Measurements from ENCODE around the gene CCDC158. TPM values are rescaled to one million over a fixed set of nuclear protein-coding genes. Genes with fewer than 3 reads are reported as not detected.

Gene CCDC158
- total RNA-seq, 2 experiments from 2014 or later: not detected

GRCh38 chr4:76272999-76273398 is 147.9 kb downstream of the CCDC158 start:
- Mint-ChIP-seq H3K36me3 (ENCODE audit: low read depth) (no peaks in the 10 kb centered on the region), H3K27me3 (peaks cover 30% of the 10 kb centered on the region), H3K27ac (no peak overlapping the region), H3K4me1 (peaks cover 2% of the 10 kb centered on the region), H3K9me3 (no peaks in the 10 kb centered on the region), H3K4me3 (no peak overlapping the region)
- DNase-seq: no peak
- ChIA-PET CTCF (interaction anchor here (0.9 kb wide), 1 partner anchor 93 kb away, joined by 3 read pairs; no protein-coding TSS in a partner anchor), POLR2A (no interaction called here)

DNA sequence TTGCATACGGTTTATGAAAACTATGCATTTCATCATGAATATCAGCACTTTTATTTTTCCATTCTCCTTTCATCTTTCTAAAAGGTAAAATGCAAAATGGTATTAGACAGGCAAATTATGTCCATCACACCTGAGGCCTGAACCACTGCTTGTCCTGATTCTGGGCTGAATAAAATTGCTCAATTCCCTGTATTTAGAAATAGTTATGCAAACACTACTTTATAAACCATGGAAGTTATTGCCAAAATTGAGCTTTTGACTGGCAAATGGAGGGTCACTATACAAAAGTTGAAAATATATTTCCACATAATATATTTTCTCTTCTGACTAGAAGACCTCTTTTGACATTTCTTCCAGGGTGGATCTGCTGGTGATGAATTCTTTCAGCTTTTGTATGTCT is 148.4 kb downstream of the CCDC158 start:
- H3K4me3 Mint-ChIP-seq: no peak overlapping the region
- peaks cover 28% of the 10 kb centered on the region for H3K27me3 Mint-ChIP-seq
- ChIA-PET POLR2A (no interaction called here), CTCF (interaction anchor here (0.9 kb wide), 1 partner anchor 93 kb away, joined by 3 read pairs; no protein-coding TSS in a partner anchor)
- no peaks in the 10 kb centered on the region for H3K36me3 Mint-ChIP-seq (ENCODE audit: low read depth)
- peaks cover 2% of the 10 kb centered on the region for H3K4me1 Mint-ChIP-seq
- DNase-seq: no peak
- H3K9me3 Mint-ChIP-seq: no peaks in the 10 kb centered on the region
- no peak overlapping the region for H3K27ac Mint-ChIP-seq

GRCh38 chr4:76272073-76272472 is 148.9 kb downstream of the CCDC158 start:
- Mint-ChIP-seq H3K4me3 (no peak overlapping the region), H3K9me3 (no peaks in the 10 kb centered on the region), H3K27ac (no peak overlapping the region), H3K27me3 (peaks cover 28% of the 10 kb centered on the region), H3K36me3 (ENCODE audit: low read depth) (no peaks in the 10 kb centered on the region), H3K4me1 (peaks cover 2% of the 10 kb centered on the region)
- CTCF ChIA-PET: interaction anchor here (0.9 kb wide), 1 partner anchor 92 kb away, joined by 3 read pairs; no protein-coding TSS in a partner anchor
- no peak for DNase-seq
- POLR2A ChIA-PET: no interaction called here

DNA sequence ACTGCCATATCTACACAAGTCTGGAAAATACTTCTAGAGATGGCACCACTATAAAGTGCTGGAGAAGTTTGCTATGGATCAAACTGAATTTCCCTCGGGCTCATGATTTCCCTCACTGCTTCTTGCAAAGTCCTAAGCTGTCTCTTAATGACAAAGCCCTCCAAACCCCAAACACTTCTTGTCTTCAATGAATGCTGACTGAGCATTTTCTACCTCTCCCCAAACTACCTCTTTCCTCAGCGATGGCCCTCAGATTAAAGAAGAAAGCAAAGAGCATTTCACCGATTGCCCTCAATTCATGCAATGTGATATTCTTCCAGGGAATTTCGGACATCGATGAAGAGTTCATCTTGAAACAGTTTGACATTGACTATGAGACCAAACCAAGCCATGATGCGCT is 149.7 kb downstream of the CCDC158 start:
- no peaks in the 10 kb centered on the region for H3K4me1 Mint-ChIP-seq
- CTCF ChIA-PET: no interaction called here
- H3K27me3 Mint-ChIP-seq: peaks cover 25% of the 10 kb centered on the region
- no peaks in the 10 kb centered on the region for H3K9me3 Mint-ChIP-seq
- H3K4me3 Mint-ChIP-seq: no peak overlapping the region
- H3K36me3 Mint-ChIP-seq (ENCODE audit: low read depth): no peaks in the 10 kb centered on the region
- H3K27ac Mint-ChIP-seq: no peak overlapping the region
- POLR2A ChIA-PET: no interaction called here
- DNase-seq: no peak

- no peak for DNase-seq
- Mint-ChIP-seq H3K27ac (no peak overlapping the region), H3K4me1 (no peaks in the 10 kb centered on the region), H3K4me3 (no peak overlapping the region), H3K9me3 (no peaks in the 10 kb centered on the region), H3K36me3 (ENCODE audit: low read depth) (no peaks in the 10 kb centered on the region), H3K27me3 (peaks cover 19% of the 10 kb centered on the region)
- ChIA-PET CTCF (no interaction called here), POLR2A (no interaction called here)
These were observed 150.4 kb downstream of the CCDC158 start for GRCh38 chr4:76270244-76271175.

GRCh38 chr4:76267811-76268210 is 153.1 kb downstream of the CCDC158 start:
- Mint-ChIP-seq H3K27me3 (peaks cover 15% of the 10 kb centered on the region), H3K4me1 (no peaks in the 10 kb centered on the region), H3K27ac (no peak overlapping the region), H3K4me3 (no peak overlapping the region), H3K36me3 (ENCODE audit: low read depth) (no peaks in the 10 kb centered on the region), H3K9me3 (no peaks in the 10 kb centered on the region)
- ChIA-PET POLR2A (no interaction called here), CTCF (no interaction called here)
- DNase-seq: no peak

DNA sequence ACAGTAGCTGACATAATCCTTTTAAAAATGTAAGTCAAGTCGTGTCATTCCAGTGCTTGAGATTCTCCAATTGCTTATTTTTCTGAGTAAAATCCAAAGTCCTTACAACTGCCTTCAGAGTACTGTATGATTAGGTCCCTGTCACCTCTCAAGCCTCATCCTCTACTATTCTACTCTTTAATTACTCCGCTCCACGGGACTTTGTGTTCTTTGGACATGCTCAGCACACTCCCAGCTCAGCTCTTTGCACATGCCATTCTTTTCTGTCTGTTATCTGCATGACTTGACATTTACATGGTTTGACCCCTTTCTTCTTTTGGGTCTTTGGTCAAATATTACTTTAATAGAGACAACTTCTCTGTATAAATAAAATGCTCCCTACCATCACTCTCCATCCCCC is 154.3 kb downstream of the CCDC158 start:
- no peak overlapping the region for H3K4me3 Mint-ChIP-seq
- no peak overlapping the region for H3K27ac Mint-ChIP-seq
- H3K27me3 Mint-ChIP-seq: peaks cover 19% of the 10 kb centered on the region
- H3K9me3 Mint-ChIP-seq: no peaks in the 10 kb centered on the region
- DNase-seq: no peak
- CTCF ChIA-PET: no interaction called here
- POLR2A ChIA-PET: no interaction called here
- no peaks in the 10 kb centered on the region for H3K36me3 Mint-ChIP-seq (ENCODE audit: low read depth)
- no peaks in the 10 kb centered on the region for H3K4me1 Mint-ChIP-seq

DNA sequence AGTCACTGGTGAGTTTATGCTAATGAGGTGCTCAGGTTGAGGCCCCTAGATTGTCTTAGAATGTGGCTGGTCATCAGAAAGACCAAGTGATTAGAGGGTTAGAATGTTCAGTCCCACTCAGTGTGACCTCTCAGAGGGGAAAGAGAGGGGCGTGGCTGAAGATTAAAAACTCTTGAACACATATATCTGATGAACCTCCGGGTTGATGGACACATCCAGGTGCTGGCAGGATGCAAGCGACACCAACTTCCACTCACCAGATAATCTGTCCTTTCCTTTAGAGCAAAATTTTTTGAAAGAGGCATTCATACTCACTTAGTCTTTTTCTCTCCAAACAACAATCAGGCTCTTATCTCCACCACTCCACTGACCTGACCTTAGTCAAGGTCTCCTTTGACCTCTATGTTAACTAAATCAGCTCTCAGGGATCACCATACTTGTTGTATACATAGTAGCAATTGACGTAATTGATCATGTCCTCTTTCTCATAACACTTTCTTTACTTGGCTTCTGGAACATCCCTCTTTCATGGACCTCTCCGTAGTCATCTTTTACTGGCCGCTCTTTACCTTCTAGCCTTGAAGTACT is 155.2 kb downstream of the CCDC158 start:
- DNase-seq: no peak
- Mint-ChIP-seq H3K27ac (no peak overlapping the region), H3K27me3 (peaks cover 16% of the 10 kb centered on the region), H3K9me3 (no peaks in the 10 kb centered on the region), H3K36me3 (ENCODE audit: low read depth) (no peaks in the 10 kb centered on the region), H3K4me3 (no peak overlapping the region), H3K4me1 (no peaks in the 10 kb centered on the region)
- POLR2A ChIA-PET: no interaction called here
- CTCF ChIA-PET: no interaction called here

Other genes with a start within 250 kb of the CCDC158 start
- gene SCARB2, start 207.3 kb downstream of the CCDC158 start, total RNA-seq: 10 to 100 TPM; 22.3 to 23.2 TPM
- not detected for gene FAM47E, start 169.4 kb downstream of the CCDC158 start, total RNA-seq
- 1 to 10 TPM; 5.5 to 5.8 TPM for gene STBD1, start 114.4 kb downstream of the CCDC158 start, total RNA-seq
- not detected for gene SHROOM3, start 14.1 kb upstream of the CCDC158 start, total RNA-seq